ENCODE results near the gene TSPAN31.

The TSPAN31 gene

GRCh38 chr12:57744777-57745484, at the start of gene TSPAN31:
Gene TSPAN31 (plus strand): TSS chr12:57745039. CDS start chr12:57745155, 116 bp downstream.
- DNase-seq (peak; percentile 91), ATAC-seq (ENCODE audit: insufficient read depth, low read depth) (peak; percentile 73)
- peak within 1 kb of the TSS; percentile 68 for H2AFZ ChIP-seq (ENCODE audit: low read depth, low read length)
- H3K4me2 ChIP-seq (ENCODE audit: insufficient read depth, low read length): peak within 1 kb of the TSS; percentile 68
- H3K79me2 ChIP-seq (ENCODE audit: insufficient read depth, low read length): peaks cover 34% of the 10 kb centered on the region
- no peak for TF ChIP-seq EZH2 (IDR thresholded peaks at IDR 0.05; ENCODE audit: borderline replicate concordance, low read depth, low read length, severe bottlenecking)
- TF ChIP-seq CTCF (IDR thresholded peaks at IDR 0.05; ENCODE audit: borderline replicate concordance, extremely low read depth, low read length, poor library complexity, severe bottlenecking): no peak
- peaks cover 35% of the 10 kb centered on the region for H3K36me3 ChIP-seq (ENCODE audit: insufficient read depth, low read length)
- H3K4me1 ChIP-seq (ENCODE audit: insufficient read depth, low read length): peaks cover 54% of the 10 kb centered on the region
- peaks cover 13% of the 10 kb centered on the region; the same call in 1 of the 2 replicates for H4K20me1 ChIP-seq (ENCODE audit: insufficient read depth, low read length)
- peak within 1 kb of the TSS; percentile 27 to 71; a peak in 3 of 4 replicates for H3K4me3 ChIP-seq (ENCODE audit: low read depth in 1 of 2, low read length in 2 of 2)
- H3K9ac ChIP-seq (ENCODE audit: low read depth, low read length): peak within 1 kb of the TSS; percentile 65
- peak within 1 kb of the TSS; percentile 83 for H3K27ac ChIP-seq (ENCODE audit: low read length)
- H3K9me3 ChIP-seq (ENCODE audit: insufficient read depth, low read length, severe bottlenecking): no peaks in the 10 kb centered on the region
- H3K27me3 ChIP-seq (ENCODE audit: insufficient read depth, low read length, poor library complexity): no peaks in the 10 kb centered on the region

- DNase-seq: no peak
- no peak for TF ChIP-seq CTCF (IDR thresholded peaks at IDR 0.05; ENCODE audit: borderline replicate concordance, extremely low read depth, low read length, poor library complexity, severe bottlenecking)
- no peak for TF ChIP-seq EZH2 (IDR thresholded peaks at IDR 0.05; ENCODE audit: borderline replicate concordance, low read depth, low read length, severe bottlenecking)
- no peak overlapping the region for H3K9ac ChIP-seq (ENCODE audit: low read depth, low read length)
- H3K79me2 ChIP-seq (ENCODE audit: insufficient read depth, low read length): peaks cover 19% of the 10 kb centered on the region
- H3K9me3 ChIP-seq (ENCODE audit: insufficient read depth, low read length, severe bottlenecking): no peaks in the 10 kb centered on the region
- H3K27me3 ChIP-seq (ENCODE audit: insufficient read depth, low read length, poor library complexity): no peaks in the 10 kb centered on the region
- no peaks in the 10 kb centered on the region for H4K20me1 ChIP-seq (ENCODE audit: insufficient read depth, low read length)
- H3K4me3 ChIP-seq (ENCODE audit: low read depth in 1 of 2, low read length in 2 of 2): no peak overlapping the region
- H2AFZ ChIP-seq (ENCODE audit: low read depth, low read length): no peak overlapping the region
- peaks cover 25% of the 10 kb centered on the region for H3K4me1 ChIP-seq (ENCODE audit: insufficient read depth, low read length)
- peak overlapping the region; percentile 96; the same call in 1 of the 2 replicates for H3K4me2 ChIP-seq (ENCODE audit: insufficient read depth, low read length)
- H3K36me3 ChIP-seq (ENCODE audit: insufficient read depth, low read length): peaks cover 29% of the 10 kb centered on the region
- no peak for ATAC-seq (ENCODE audit: insufficient read depth, low read depth)
- no peak overlapping the region for H3K27ac ChIP-seq (ENCODE audit: low read length)
Observed at GRCh38 chr12:57695770-57696432, 48.9 kb upstream of the TSPAN31 start.

- DNase-seq: no peak
- Histone ChIP-seq H3K4me2 (ENCODE audit: insufficient read depth, low read length) (no peak overlapping the region), H3K9ac (ENCODE audit: low read depth, low read length) (no peak overlapping the region), H4K20me1 (ENCODE audit: insufficient read depth, low read length) (no peaks in the 10 kb centered on the region), H3K36me3 (ENCODE audit: insufficient read depth, low read length) (peaks cover 30% of the 10 kb centered on the region), H3K4me1 (ENCODE audit: insufficient read depth, low read length) (peaks cover 25% of the 10 kb centered on the region), H3K27ac (ENCODE audit: low read length) (no peak overlapping the region), H2AFZ (ENCODE audit: low read depth, low read length) (no peak overlapping the region), H3K4me3 (ENCODE audit: low read depth in 1 of 2, low read length in 2 of 2) (no peak overlapping the region), H3K79me2 (ENCODE audit: insufficient read depth, low read length) (peaks cover 19% of the 10 kb centered on the region), H3K27me3 (ENCODE audit: insufficient read depth, low read length, poor library complexity) (no peaks in the 10 kb centered on the region), H3K9me3 (ENCODE audit: insufficient read depth, low read length, severe bottlenecking) (no peaks in the 10 kb centered on the region)
- TF ChIP-seq EZH2 (IDR thresholded peaks at IDR 0.05; ENCODE audit: borderline replicate concordance, low read depth, low read length, severe bottlenecking) (no peak), CTCF (IDR thresholded peaks at IDR 0.05; ENCODE audit: borderline replicate concordance, extremely low read depth, low read length, poor library complexity, severe bottlenecking) (no peak)
- no peak for ATAC-seq (ENCODE audit: insufficient read depth, low read depth)
Observed at GRCh38 chr12:57697076-57697475, 47.8 kb upstream of the TSPAN31 start.

Data from DND-41 (cell line).